ENCODE data around the gene PMAIP1. TPM values are rescaled to one million over a fixed set of nuclear protein-coding genes. Genes with fewer than 3 reads are reported as not detected.

The PMAIP1 gene
- total RNA-seq, 4 donors from 2014 or later: 6.9 to 12.5 (median 7.8) TPM

- no peak overlapping the region for H3K27ac ChIP-seq
- DNase-seq: no peak
- TF ChIP-seq CTCF (IDR thresholded peaks at IDR 0.05) (no peak), POLR2A (IDR thresholded peaks at IDR 0.05) (no peak)
- H3K9me3 ChIP-seq: no peaks in the 10 kb centered on the region
- intact Hi-C loops (cut with DNase I): no loop called here
- no peak overlapping the region for H3K4me3 ChIP-seq
- no peaks in the 10 kb centered on the region for H3K36me3 ChIP-seq
- 58 to 64% methylated on average over 5 of the region's 5 CpGs for WGBS, 2 donors
- peaks cover 0 to 28% (median 0%) of the 10 kb centered on the region in 3 donors for H3K4me1 ChIP-seq
- H3K27me3 ChIP-seq: peaks cover 0 to 7% (median 0%) of the 10 kb centered on the region in 4 donors
These were observed 32.3 kb upstream of the PMAIP1 start for GRCh38 chr18:59867337-59868104.

GRCh38 chr18:59870623-59871130, 29.1 kb upstream of the PMAIP1 start:
- Histone ChIP-seq H3K27ac (no peak overlapping the region), H3K27me3 (peaks cover 0 to 4% (median 0%) of the 10 kb centered on the region in 4 donors), H3K4me1 (no peaks in the 10 kb centered on the region), H3K4me3 (no peak overlapping the region), H3K9me3 (no peaks in the 10 kb centered on the region), H3K36me3 (no peaks in the 10 kb centered on the region)
- TF ChIP-seq CTCF (IDR thresholded peaks at IDR 0.05) (no peak), POLR2A (IDR thresholded peaks at IDR 0.05) (no peak)
- intact Hi-C loops (cut with DNase I): no loop called here
- DNase-seq: no peak

GRCh38 chr18:59871711-59872362, 28.0 kb upstream of the PMAIP1 start:
- H3K4me1 ChIP-seq: no peaks in the 10 kb centered on the region
- no peak overlapping the region for H3K27ac ChIP-seq
- no peak overlapping the region for H3K4me3 ChIP-seq
- no peak for DNase-seq
- no peaks in the 10 kb centered on the region for H3K36me3 ChIP-seq
- TF ChIP-seq POLR2A (IDR thresholded peaks at IDR 0.05) (no peak), CTCF (IDR thresholded peaks at IDR 0.05) (no peak)
- intact Hi-C loops (cut with DNase I): no loop called here
- 58 to 68% methylated on average over 10 of the region's 10 CpGs for WGBS, 2 donors
- H3K9me3 ChIP-seq: no peaks in the 10 kb centered on the region
- H3K27me3 ChIP-seq: peaks cover 0 to 4% (median 0%) of the 10 kb centered on the region in 4 donors

DNA sequence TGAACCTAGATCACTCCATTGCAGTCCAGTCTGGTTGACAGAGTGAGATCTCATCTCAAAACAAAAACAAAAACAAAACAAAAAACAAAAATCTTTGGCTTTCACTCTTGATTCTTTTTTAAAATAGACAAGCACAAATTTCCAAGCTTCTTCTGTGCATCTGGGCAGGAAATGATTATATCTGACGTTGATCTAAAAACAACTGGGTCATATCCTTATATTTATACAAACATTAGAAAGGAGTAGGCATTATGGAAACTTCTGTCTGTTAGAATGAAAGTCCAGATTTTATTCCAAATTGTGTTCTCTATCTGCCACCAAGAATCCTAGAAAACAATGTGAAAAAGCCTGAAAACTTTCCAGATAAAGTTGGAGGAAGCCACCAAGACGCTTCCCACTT, 26.2 kb upstream of the PMAIP1 start:
- WGBS, 2 donors: 66 to 77% methylated on average over 2 of the region's 2 CpGs
- H3K27ac ChIP-seq: no peak overlapping the region
- no peak for TF ChIP-seq CTCF (IDR thresholded peaks at IDR 0.05)
- no peak for TF ChIP-seq POLR2A (IDR thresholded peaks at IDR 0.05)

DNA sequence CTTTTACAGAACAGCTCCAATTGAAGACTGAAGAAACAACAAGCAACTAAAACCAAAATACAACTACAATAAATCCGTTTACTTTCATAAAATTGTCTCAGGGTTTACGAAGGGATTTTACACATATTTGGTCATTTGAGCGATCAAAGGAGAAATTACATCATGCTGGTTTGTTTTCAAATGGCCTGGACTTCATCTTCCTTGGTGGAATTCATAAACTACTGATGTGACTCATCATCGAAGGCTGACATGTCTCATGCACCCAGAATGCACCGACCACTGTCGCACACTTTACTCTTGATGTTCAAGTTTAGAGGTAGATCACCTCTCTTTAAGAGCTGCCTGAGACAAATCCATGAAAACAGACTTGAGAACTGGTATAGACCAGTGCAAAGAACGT, 25.6 kb upstream of the PMAIP1 start:
- 77 to 80% methylated on average over 7 of the region's 7 CpGs for WGBS, 2 donors
- DNase-seq: no peak

More for the DNA sequence above, 26.2 kb upstream of the PMAIP1 start:
- Histone ChIP-seq H3K4me3 (no peak overlapping the region), H3K4me1 (no peaks in the 10 kb centered on the region), H3K36me3 (no peaks in the 10 kb centered on the region), H3K27me3 (peaks cover 0 to 4% (median 0%) of the 10 kb centered on the region in 4 donors), H3K9me3 (no peaks in the 10 kb centered on the region)
- DNase-seq: no peak
- intact Hi-C loops (cut with DNase I): no loop called here

More for the DNA sequence above, 25.6 kb upstream of the PMAIP1 start:
- Histone ChIP-seq H3K4me1 (no peaks in the 10 kb centered on the region), H3K27me3 (peaks cover 0 to 4% (median 0%) of the 10 kb centered on the region in 4 donors), H3K36me3 (no peaks in the 10 kb centered on the region), H3K9me3 (no peaks in the 10 kb centered on the region), H3K27ac (no peak overlapping the region), H3K4me3 (no peak overlapping the region)
- TF ChIP-seq POLR2A (IDR thresholded peaks at IDR 0.05) (no peak), CTCF (IDR thresholded peaks at IDR 0.05) (no peak)
- intact Hi-C loops (cut with DNase I): no loop called here

Measured in esophagus squamous epithelium (tissue), 5 donors.